ENCODE results near the gene PRKCE.

PRKCE gene

DNA sequence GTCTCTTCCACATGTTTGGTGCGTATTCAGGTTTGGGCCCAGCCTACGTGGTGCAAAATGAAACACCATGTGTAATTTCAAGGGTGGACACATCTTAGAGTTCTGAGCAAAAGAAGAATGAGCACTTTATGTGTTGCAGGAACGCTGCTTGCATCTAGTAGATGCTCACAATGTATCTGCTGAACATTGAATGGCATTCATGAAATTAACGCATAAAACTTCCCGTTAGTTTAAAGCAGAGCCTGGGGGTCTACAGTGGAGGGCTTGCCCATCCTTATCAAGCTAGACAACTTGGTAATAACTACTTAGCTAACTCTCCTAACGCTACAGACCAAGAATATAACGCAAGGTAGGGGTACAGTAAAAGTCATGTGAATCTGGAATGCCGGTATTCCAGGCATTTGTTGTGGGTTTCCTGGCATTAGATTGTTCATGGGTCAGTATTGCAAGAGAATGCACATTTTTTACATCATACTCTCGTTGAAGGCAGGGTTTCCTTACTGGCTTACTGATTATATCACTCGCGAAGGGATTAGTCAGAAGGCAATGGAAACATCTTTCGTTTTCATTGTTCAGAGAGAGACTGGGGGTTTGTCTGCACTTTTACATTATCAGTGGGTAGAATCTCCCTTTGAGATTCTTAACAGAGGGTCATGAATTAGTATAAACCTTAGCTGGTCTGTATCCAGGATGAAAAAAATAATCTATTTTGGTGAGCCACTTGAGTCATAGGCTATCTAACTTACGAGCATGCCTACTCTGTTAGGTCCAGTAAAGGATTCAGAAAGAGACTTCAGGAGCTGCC lies 416.2 kb downstream of the PRKCE start:
- no peak for DNase-seq

DNA sequence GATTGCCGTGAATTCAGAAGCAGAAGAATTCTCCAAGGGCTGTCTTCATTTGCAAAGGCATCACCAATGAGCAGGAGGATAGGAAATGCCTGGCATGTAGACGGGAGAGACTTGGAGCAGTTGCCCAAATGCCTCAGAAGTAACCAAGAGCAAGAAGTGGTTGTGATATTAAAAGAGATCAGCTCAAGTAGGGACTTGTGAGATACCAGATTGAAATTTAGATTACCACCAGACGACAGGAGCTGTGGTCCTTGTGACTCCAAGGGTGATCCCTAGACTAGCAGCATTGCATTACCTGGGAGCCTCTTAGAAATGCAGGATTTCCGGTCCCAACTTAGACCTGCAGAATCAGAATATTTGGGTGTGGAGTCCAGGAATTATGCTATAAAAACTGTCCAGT lies 417.2 kb downstream of the PRKCE start:
- no peak for DNase-seq

DNA sequence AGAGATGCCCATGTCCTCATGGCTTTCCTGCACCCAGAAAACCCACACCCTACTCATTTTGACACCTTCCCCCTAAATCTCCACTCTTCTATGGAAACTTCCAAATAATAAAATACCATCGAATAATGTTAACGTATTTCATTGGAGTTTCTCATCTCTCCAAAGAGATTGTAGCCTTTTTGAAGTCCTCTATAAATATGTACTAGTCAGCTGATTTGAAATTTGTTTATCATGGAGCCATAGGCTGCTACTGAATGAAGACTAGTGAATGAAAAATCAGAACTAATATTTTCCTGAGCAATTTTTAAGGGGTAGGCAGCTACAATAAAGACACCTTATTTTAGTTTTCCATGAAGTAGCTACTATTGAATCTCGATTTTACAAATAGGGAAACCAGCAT lies 419.6 kb downstream of the PRKCE start:
- DNase-seq: no peak

DNA sequence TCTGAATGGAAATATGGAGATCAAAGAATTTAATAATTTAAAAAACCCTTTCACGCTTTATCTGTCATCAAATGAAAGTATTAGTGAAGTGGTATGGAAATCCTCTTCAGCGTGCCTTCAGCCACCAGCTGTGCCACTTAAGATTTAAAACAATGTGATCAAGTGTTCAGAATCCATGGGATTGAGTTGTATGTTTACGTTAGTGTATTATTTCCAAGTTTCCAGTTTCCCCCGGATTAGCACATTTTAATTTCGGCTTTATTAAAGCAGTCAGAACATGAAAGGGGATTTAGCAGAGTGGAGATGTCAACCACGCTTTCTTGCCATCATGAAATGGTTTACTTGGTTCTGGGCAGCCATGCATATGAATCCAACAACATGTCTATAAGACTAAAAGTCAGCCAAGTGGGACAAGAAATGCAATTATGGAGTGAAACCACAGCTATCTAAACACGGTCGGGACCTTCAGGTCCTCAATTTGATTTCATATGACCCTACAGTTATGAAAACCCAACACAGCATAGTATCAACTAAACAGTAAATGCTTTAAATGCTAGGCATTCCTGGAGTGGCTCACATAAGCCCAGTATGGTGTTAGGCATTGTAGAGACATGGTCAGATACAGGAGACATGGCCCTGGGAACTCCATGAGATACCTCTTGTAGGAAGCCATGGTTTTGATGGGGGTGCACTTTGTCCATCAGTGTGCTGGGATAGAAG lies 420.8 kb downstream of the PRKCE start:
- no peak for DNase-seq

DNA sequence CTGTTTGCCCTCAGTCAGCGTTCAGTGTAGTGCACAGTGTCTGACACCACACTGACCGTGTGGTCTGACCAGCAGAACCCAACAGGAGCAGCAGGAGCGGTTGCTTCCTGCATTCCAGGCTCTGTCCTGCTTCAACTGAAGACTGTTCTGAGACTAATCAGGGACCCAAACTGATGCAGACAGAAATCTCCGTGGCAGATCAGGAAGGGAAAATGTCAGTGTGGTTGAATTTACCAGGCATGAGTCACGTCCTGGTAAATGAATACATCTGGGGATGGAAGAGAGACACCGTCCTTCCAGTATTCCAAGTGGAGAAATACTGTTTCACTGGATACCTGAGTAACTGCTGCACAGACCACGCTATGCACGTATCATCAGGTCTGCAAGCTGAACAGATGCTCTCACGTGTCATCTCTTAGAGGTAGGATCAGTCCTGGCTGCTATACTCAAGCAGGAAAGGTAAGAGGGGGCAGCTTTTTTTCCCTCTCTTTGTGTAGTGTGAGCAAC lies 422.1 kb downstream of the PRKCE start:
- DNase-seq: no peak

DNA sequence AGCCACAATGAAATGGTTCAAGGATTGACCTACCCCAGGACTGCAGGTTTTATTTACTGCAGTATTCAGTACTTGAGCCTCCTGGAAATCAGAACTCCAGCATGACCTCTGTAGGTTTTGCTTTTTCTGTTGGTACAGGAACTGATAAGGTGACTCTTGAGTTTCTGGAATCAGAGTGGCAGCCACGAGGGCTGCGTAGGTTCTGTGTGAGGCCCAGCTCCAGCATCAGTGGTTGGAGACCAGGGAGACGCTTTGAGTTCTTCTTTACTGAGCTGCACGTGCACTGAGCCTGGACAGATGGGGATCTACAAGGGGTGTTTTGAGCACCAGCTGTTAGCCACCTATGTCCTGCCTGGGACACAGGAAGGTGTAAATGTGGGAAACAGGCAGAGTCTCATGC lies 423.0 kb downstream of the PRKCE start:
- DNase-seq: no peak

DNA sequence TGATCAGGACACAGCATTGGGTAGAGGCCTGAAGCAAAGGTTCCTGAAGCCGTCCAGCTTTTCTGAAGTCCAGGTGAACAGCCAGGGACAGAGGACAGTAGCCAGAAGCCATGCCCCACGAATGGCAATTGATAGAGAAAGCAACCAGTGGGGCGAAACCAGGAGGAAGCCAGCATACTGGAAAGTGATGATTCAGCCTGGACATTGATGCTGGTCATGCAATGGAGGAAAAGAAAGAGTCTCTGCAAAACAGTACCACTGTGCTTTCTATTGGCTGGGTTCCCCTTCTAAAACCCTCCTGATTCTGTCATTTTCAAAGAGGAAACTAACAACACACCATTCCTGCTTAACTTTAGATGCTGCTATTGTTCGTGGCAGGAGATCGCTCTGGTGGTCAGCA lies 424.4 kb downstream of the PRKCE start:
- no peak for DNase-seq

DNA sequence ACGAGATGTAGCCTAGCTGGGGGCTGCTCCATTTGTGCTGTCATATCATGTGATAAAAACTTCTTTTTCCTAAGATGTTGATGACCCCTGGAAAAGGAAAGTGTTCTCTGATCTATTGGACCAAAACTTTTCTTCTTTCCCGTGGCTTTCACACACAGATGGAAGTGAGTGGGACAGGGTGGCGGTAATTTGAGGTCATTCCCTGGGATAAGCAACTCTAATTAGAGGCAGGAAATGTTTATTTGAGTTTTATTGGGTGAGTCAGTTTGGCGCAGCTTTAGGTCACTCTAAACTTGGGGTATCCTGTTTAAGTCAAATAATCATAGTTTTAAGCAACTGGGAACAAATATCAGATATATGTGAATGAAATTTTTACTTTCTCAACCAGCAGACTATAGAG lies 424.8 kb downstream of the PRKCE start:
- no peak for DNase-seq

DNA sequence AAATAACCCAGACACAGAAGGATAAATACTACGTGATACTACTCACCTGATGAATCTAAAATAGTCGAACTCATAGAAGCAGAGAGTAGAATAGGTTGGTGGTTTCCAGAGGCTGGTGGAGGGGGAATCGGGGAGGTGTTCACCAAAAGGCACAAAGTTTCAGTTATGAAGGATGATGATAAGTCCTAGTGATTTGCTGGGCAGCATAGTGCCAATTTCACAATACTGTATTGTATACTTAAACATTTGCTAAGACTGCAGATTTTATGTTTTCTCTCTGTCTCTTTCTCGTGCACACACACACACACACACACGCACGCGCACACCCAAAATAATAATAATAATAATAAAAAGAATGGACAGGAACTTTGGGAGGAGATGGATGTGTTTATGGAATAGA lies 425.4 kb downstream of the PRKCE start:
- DNase-seq: no peak

DNA sequence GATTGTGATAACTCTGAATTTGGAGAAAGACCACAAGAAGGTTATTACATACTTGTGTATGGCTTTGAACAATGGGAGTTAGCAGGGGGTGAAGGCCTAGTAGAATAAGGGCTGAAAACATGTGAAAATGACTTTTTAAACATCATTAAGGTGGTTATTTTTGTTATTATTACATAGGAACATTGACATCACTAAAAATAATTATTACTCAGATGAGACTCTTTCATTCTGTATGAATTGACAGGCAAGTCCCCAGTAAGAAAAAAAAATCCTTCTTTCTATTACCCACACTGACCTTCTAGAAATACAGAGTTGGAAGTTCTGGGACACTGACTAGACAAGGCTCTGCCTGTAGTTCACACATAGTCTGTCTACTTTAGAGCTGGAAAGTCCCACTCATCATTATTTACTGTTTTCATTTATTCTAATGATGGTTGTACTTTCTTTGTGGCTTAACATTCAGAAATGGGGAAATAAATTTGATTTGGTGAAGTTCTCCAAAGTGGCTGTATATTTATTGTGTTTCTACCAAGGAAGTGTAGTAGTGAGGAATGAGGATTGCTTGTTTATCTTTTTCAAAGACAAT lies 426.1 kb downstream of the PRKCE start:
- DNase-seq: no peak

DNA sequence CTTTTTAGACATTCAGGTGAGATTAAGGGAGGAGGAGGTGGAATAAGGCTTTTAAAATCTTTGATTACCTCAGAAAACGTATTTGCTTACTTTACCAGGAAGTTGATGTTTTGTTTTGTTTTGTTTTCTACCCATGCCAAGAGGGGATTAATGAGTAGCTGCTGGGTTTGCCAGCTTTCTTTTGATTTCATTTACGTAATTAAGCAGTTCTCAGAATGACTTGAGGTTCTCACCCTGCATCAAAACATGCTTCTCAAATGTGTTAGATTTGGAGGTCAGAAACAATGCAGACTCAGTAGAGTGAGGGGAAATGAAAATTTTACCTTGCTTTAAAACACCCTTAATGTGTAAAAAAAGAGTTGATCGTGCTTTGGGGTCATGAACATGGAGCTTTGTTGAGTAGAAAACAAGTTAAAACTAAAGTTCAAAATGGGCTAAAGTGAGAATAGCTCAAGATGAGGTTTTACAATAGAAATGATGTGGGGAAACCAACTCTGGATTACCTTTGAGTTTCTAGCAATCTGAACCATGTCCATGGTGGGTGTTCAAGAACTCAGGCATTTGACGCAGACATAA lies 428.6 kb downstream of the PRKCE start:
- no peak for DNase-seq

DNA sequence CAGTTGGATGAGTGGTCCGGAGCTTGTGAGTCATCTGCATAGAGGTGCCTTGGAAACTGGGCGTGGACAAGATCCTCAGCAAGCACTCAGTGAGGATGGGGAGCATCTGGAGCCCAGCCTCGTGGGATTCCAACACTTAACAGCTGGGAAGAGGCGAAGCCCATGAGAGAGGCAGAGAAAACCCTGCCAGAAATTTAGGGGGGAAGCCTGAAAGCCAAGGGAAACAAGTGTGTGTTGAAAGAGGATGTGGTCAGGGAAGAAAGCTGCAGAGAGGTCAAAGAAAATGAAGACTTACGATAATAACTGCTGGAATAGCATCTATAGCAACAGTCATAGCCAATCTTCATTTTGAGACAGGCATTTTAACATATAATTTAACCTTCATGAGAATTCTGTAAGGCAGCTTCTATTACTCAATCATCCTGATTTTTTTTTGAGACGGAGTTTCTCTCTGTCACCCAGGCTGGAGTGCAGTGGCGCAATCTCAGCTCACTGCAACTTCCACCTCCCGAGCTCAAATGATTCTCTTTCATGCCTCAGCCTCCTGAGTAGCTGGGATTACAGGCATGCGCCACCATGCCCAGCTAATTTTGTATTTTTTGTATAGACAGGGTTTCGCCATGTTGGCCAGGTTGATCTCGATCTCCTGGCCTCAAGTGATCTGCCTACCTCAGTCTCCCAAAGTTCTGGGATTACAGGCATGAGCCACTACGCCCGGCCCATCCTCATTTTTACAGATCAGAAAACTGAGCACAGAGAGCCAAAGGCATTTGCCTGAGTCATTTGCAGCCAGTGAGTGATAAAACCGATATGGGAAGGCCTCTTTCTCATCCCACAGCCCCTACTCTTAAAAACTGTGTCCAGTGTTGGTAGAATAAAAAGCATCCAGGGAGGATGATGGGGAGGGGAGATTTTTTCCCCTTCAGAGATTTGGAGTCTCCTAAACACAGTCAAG lies 431.3 kb downstream of the PRKCE start:
- DNase-seq: no peak

DNA sequence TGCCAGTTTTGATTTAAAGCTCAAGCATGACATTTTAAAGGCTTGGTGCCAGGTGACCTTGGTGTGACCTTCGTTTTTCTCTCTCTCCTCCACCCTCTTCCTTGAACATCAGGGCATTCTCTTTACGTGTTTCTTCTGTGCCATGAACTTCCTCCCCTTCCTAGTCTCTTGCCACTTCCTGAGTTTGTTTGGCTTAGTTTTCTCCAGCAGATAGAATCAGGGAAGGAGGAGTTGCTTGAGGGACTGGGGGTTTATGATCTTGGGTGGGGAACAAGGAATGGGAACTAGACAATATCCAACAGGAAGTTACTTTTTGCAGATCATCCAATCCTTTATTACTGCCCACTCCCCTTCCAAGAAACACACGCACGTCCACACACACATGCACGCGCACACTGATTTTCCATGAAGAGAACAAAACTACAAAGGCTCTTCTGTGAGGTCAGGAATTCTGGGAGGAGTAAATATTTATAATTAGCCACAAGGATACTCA lies 435.1 kb downstream of the PRKCE start:
- no peak for DNase-seq

DNA sequence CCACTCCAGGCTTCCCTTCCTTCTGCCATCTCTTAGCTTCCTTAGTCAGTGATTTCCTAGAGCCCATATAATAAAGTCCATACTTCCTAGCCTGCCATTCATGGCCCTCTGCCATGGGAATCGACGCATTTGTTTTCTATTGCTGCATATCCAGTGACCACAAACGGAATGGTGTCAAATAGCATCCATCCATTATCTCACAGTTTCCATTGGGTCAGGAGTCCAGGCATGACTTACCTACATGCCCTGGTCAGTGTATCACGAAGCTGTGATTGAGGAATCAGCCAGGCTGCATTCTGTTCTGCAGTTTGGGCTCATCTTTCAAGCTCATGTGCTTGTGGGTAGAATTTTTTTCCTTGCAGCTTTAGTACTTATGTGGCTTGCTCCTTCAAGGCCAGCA lies 436.0 kb downstream of the PRKCE start:
- DNase-seq: no peak

DNA sequence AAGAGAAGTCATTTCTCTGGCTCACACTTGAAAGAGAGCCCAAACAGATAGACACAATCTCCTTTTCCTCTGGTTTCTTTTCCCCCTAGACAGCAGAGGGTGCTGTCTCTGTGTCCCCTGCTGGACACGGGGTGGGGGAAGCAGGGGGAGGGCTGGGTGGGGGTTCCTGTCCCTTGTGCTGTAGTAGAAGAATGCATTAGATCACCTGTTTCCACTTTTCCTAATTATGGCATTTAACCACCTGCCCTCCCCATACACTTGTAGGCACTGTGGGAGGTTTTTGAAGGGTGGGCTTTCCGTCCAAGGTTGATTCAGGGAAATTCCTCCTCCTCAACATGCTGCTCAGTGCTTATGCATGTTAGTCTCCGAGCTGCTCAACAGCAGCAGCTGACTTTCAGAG lies 439.5 kb downstream of the PRKCE start:
- no peak for DNase-seq

DNA sequence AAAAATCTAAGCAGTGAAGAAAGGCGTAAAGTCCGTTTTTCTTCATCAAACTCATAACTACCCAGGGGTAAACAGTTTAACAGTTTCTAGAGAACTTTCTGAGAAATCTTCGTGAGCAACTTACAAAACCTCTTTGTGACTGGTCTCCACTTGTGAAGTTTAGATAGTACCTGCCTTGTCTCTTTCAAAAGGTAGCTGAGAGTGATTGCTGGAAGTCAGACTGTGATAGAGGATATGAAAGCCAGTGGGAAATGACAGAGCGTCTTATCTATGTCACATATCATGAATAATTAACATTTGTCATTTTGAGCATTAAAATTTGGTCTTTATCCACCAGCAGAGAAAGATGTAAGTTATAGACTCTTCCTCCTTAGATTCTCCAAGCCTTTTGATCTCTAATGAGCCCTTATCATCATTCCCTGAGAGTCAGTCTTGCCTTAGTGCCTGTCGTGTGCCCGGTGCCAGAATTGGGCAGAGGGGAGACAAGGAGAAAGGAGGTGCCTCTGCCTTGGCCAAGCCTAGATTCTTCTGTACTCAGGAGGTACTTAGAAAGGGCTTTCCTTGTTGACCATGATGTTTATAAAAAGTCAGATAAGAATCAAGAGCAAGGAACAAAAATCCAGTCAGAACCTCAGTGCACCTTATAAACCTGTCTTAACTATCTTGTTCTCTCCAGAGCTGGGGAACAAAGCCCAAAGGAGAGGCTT lies 440.6 kb downstream of the PRKCE start:
- DNase-seq: no peak

DNA sequence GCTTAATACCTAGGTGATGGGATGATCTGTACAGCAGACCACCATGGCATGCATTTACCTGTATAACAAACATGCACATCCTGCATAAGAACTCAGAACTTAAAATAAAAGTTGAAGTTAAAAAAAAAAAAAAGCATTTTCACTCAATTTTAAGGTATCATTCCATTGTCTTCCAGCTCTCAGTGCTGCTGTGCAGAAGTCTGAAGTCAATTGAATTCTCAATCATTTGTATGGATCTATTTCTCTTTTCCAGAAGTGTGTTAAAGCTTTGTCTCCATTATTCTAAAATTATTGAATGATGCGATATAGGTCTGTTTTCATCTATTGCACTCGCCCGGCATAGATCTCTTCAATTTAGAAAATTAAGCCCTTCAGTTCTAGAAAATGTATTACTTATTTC lies 443.2 kb downstream of the PRKCE start:
- DNase-seq: no peak

DNA sequence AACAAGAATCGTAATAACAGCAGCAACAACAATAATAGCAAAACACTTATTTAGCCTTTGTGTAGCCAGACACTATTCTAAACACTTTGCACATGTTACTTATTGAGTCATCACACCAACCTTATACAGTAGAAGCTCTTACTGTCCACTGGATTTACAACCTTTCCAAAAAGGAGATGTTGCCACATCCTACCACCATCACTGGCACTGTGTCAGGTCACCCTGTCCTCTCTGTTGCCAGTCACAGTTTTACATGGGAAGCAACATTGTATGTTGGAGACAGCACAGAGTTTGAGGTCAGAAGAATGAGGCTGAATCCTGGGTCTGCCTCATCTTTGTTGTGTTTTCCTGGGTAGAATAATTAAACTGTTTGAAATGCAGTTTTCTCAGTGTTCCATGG lies 444.4 kb downstream of the PRKCE start:
- DNase-seq: no peak

DNA sequence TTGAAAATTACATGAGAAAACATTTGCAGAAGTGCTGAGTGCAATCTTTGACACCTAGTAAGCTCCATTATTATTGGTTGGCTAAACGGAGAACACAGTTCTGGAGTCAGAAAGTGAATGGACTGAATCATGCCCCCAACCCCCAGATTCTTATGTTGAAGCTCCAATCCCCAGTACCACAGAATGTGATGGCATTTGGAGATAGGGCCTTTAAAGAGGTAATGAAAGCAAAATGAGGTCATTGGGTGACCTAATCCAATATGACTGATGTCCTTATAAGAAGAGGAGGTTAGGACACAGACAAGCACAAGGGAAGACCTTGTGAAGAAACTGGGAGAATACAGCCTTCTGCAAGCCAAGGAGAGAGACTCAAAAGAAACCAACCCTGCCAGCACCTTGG lies 444.8 kb downstream of the PRKCE start:
- DNase-seq: no peak

DNA sequence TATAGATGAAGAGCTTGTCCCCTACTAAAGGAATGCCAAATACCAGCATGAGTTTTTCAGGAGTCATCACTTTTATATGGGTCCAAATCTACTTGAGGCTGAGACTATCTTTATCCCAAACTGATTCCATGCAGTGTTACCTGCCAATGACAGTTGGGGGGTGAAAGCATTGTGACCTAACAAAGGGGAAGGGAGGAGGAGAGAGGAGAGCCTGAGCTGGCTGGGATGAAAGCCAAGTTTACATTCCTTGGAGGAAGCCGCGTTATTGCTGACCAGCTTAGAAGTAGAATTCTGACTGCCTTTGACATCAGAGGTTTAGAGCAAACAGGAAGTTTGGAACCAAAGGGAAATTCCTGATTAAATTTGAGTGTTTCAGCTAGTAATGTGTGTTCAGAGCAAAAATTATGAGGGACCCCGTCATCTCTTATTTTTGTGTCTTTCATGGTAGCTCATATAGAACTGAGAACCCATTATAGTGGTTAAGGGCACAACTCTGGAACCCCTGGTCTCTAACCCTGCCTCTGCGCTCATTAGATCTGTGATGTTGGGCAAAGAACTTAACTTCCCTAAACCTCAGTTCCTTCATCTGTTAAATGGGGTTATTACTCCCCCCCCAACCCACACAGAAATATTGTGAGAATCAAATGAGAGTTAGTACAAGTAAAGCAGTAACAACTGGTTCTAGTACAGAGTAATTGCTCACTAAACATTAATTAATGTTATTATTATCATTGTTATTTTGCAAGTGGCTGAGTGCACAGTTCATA lies 446.4 kb downstream of the PRKCE start:
- DNase-seq: peak; percentile 50

DNA sequence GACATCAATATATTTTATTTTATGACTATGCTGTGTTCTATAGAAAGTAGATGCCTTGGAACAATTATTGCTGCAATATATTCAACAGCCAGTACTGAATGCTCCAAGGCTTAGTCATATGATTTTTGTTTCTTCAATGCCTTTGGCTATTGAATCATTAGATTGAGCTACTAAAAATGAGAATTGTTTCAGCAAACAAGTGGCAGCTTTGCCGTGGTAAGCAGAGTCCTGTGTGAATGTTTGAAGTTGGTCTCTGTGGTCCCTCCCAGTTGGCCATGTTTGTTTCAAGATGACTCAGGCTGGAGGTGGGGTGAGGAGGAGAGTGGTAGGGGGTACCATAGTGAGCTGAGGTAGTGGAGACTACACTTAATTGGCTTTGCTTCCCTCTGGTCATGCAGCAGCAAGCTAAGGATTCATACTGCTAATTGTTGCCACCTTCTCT lies 447.2 kb downstream of the PRKCE start:
- no peak for DNase-seq

All from DMS153 (cell line).